ENCODE data around the gene NBDY. TPM values are rescaled to one million over a fixed set of nuclear protein-coding genes. Genes with fewer than 3 reads are reported as not detected.

NBDY gene
- polyA plus RNA-seq, 2 of the 4 experiments (the other 2 are of a cell fraction): 48.0 to 64.8 TPM

GRCh38 chrX:56793112-56793430, 64.0 kb downstream of the NBDY start (continued):
- no peak for TF ChIP-seq BCL3 (IDR thresholded peaks at IDR 0.05)
- no peak for TF ChIP-seq BHLHE40 (IDR thresholded peaks at IDR 0.05; ENCODE audit: low read depth, low read length)
- no peak for TF ChIP-seq RCOR1 (IDR thresholded peaks at IDR 0.05; ENCODE audit: low read depth, low read length)
- no peak for TF ChIP-seq POLR2AphosphoS2 (conservative IDR thresholded peaks at IDR 0.05; ENCODE audit: low read length)
- no peak for TF ChIP-seq NPAS2 (CRISPR knock-in tag; IDR thresholded peaks at IDR 0.05; ENCODE audit: borderline replicate concordance)
- no peak for TF ChIP-seq NR3C1 (IDR thresholded peaks at IDR 0.05)

- Histone ChIP-seq H3K9me3 (no peaks in the 10 kb centered on the region), H3K4me3 (no peak overlapping the region), H3K27ac (no peak overlapping the region), H3K4me2 (no peak overlapping the region), H3K4me1 (no peaks in the 10 kb centered on the region)
- no peak for FAIRE-seq
- POLR2A ChIA-PET: no interaction called here
- ATAC-seq: no peak
- DNase-seq (ENCODE audit: low read depth in 1 of 2, low spot score in 1 of 2): no peak
- 92% methylated on average over 11 of the region's 15 CpGs for WGBS (ENCODE audit: missing lambda C conversion rate)
- TF ChIP-seq CEBPB (IDR thresholded peaks at IDR 0.05) (no peak), HMGXB4 (CRISPR knock-in tag; IDR thresholded peaks at IDR 0.05; ENCODE audit: borderline replicate concordance) (no peak), REST (IDR thresholded peaks at IDR 0.05) (no peak), HOXA7 (CRISPR knock-in tag; IDR thresholded peaks at IDR 0.05) (no peak), E2F6 (IDR thresholded peaks at IDR 0.05; ENCODE audit: borderline replicate concordance, low read depth) (no peak), JUN (IDR thresholded peaks at IDR 0.05) (no peak), RFX5 (IDR thresholded peaks at IDR 0.05) (no peak), NPAS2 (CRISPR knock-in tag; IDR thresholded peaks at IDR 0.05; ENCODE audit: borderline replicate concordance) (no peak), RNF2 (IDR thresholded peaks at IDR 0.05; ENCODE audit: borderline replicate concordance, low read depth) (no peak), KDM5A (IDR thresholded peaks at IDR 0.05) (no peak), CHD2 (IDR thresholded peaks at IDR 0.05; ENCODE audit: low read length, partially characterized antibody) (no peak), PBX3 (IDR thresholded peaks at IDR 0.05) (no peak), TFCP2L1 (CRISPR knock-in tag; IDR thresholded peaks at IDR 0.05) (no peak), KDM1A (IDR thresholded peaks at IDR 0.05; ENCODE audit: low read depth) (no peak), EHMT2 (IDR thresholded peaks at IDR 0.05; ENCODE audit: low read depth) (no peak), CBX2 (IDR thresholded peaks at IDR 0.05; ENCODE audit: borderline replicate concordance, low read depth) (no peak), ZFP36 (IDR thresholded peaks at IDR 0.05; ENCODE audit: borderline replicate concordance, partially characterized antibody) (no peak), CBX8 (IDR thresholded peaks at IDR 0.05) (no peak), HEYL (CRISPR knock-in tag; IDR thresholded peaks at IDR 0.05) (no peak)
- CTCF ChIA-PET: no interaction called here
Observed at GRCh38 chrX:56793521-56794320, 64.7 kb downstream of the NBDY start.
